Measurements from ENCODE around the gene ZNF322. TPM values are rescaled to one million over a fixed set of nuclear protein-coding genes. Genes with fewer than 3 reads are reported as not detected.

The ZNF322 gene
- total and polyA plus RNA-seq, 2 of the 8 experiments (the other 6 are each of a cell fraction or from before 2014, with no cell fraction given): 5.3 to 35.0 TPM

- TF ChIP-seq CHD7 (IDR thresholded peaks at IDR 0.05; ENCODE audit: insufficient replicate concordance, low read length) (no peak), PHF8 (conservative IDR thresholded peaks at IDR 0.05; ENCODE audit: low read depth, low read length) (no peak), TEAD4 (IDR thresholded peaks at IDR 0.05; ENCODE audit: low read depth, low read length) (no peak), SUZ12 (IDR thresholded peaks at IDR 0.05; ENCODE audit: low read length) (no peak), E2F6 (IDR thresholded peaks at IDR 0.05) (no peak), RBBP5 (IDR thresholded peaks at IDR 0.05; ENCODE audit: borderline replicate concordance, low read depth, low read length) (no peak), BCL11A (IDR thresholded peaks at IDR 0.05; ENCODE audit: low read depth in 2 of 2, low read length in 2 of 2) (no peak)
These were observed 61.3 kb downstream of the ZNF322 start (continued) for GRCh38 chr6:26598267-26598666.

Measured in H1 (cell line).